ENCODE data around the gene BOD1L1.

Gene BOD1L1

DNA sequence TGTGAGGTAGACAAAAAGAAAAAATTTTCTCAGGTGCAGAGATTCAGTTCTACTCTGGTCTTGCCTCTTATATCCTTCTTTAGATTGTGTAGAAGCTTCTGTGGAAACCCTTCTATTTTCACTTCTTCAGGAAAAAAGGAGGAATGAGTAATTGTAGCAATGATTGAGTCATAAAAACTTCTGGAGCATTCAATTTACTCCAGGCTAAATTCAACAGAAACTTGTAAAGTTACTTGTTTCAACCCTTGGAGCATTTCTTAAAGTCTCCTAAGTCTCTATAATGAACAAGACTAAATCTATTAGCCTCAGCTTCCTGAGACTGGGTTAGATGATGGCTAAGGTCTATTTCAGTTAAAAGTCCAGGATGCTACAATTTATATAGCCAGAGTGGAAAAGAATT, 29.9 kb downstream of the BOD1L1 start:
- ChIA-PET CTCF (no interaction called here), POLR2A (no interaction called here)
- H3K4me3 ChIP-seq (ENCODE audit: low read depth, low read length): no peak overlapping the region
- H3K27ac ChIP-seq (ENCODE audit: extremely low read depth, low read depth, low read length): no peak overlapping the region
- H3K4me1 ChIP-seq (ENCODE audit: control insufficient read depth, insufficient read depth, low read length): no peaks in the 10 kb centered on the region
- TF ChIP-seq ZSCAN16 (tag by site-specific recombination; IDR thresholded peaks at IDR 0.05): no peak
- TF ChIP-seq REST (tag by site-specific recombination; IDR thresholded peaks at IDR 0.05): no peak
- no peak for TF ChIP-seq GLIS2 (tag by site-specific recombination; IDR thresholded peaks at IDR 0.05)
- TF ChIP-seq ZNF629 (tag by site-specific recombination; IDR thresholded peaks at IDR 0.05): no peak
- no peak for TF ChIP-seq ZNF510 (tag by site-specific recombination; IDR thresholded peaks at IDR 0.05; ENCODE audit: insufficient replicate concordance)
- TF ChIP-seq, protein P1, sequence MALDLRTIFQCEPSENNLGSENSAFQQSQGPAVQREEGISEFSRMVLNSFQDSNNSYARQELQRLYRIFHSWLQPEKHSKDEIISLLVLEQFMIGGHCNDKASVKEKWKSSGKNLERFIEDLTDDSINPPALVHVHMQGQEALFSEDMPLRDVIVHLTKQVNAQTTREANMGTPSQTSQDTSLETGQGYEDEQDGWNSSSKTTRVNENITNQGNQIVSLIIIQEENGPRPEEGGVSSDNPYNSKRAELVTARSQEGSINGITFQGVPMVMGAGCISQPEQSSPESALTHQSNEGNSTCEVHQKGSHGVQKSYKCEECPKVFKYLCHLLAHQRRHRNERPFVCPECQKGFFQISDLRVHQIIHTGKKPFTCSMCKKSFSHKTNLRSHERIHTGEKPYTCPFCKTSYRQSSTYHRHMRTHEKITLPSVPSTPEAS (tag by site-specific recombination; IDR thresholded peaks at IDR 0.05): no peak
- no peak for TF ChIP-seq ZBTB17 (tag by site-specific recombination; IDR thresholded peaks at IDR 0.05)
- no peak for TF ChIP-seq KLF9 (tag by site-specific recombination; IDR thresholded peaks at IDR 0.05; ENCODE audit: low read depth)
- TF ChIP-seq ZNF19 (tag by site-specific recombination; IDR thresholded peaks at IDR 0.05; ENCODE audit: low read depth): no peak
- no peak for TF ChIP-seq ZNF133 (tag by site-specific recombination; IDR thresholded peaks at IDR 0.05)
- no peak for TF ChIP-seq ZNF660 (tag by site-specific recombination; IDR thresholded peaks at IDR 0.05)
- TF ChIP-seq GLI4 (tag by site-specific recombination; IDR thresholded peaks at IDR 0.05): no peak
- no peak for TF ChIP-seq ZFP41 (tag by site-specific recombination; IDR thresholded peaks at IDR 0.05; ENCODE audit: borderline replicate concordance)
- no peak for TF ChIP-seq ZNF211 (tag by site-specific recombination; IDR thresholded peaks at IDR 0.05; ENCODE audit: low read depth)
- no peak for TF ChIP-seq KLF7 (tag by site-specific recombination; IDR thresholded peaks at IDR 0.05; ENCODE audit: borderline replicate concordance)
- no peak for TF ChIP-seq ZNF248 (tag by site-specific recombination; IDR thresholded peaks at IDR 0.05)
- TF ChIP-seq, protein P2, sequence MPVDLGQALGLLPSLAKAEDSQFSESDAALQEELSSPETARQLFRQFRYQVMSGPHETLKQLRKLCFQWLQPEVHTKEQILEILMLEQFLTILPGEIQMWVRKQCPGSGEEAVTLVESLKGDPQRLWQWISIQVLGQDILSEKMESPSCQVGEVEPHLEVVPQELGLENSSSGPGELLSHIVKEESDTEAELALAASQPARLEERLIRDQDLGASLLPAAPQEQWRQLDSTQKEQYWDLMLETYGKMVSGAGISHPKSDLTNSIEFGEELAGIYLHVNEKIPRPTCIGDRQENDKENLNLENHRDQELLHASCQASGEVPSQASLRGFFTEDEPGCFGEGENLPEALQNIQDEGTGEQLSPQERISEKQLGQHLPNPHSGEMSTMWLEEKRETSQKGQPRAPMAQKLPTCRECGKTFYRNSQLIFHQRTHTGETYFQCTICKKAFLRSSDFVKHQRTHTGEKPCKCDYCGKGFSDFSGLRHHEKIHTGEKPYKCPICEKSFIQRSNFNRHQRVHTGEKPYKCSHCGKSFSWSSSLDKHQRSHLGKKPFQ (tag by site-specific recombination; IDR thresholded peaks at IDR 0.05): no peak
- no peak for TF ChIP-seq ZNF658 (tag by site-specific recombination; IDR thresholded peaks at IDR 0.05)
- no peak for TF ChIP-seq OSR2 (tag by site-specific recombination; IDR thresholded peaks at IDR 0.05)
- peaks cover 0 to 85% of the 10 kb centered on the region in 2 experiments; a peak in 2 of 3 replicates for H3K36me3 ChIP-seq (ENCODE audit: control insufficient read depth in 2 of 2, insufficient read depth in 1 of 2, low read length in 2 of 2)
- H3K9me3 ChIP-seq (ENCODE audit: control insufficient read depth, insufficient read depth, low read depth, low read length): no peaks in the 10 kb centered on the region

GRCh38 chr4:13597141-13597540, 30.4 kb downstream of the BOD1L1 start:
- Histone ChIP-seq H3K27ac (ENCODE audit: extremely low read depth, low read depth, low read length) (no peak overlapping the region), H3K4me3 (ENCODE audit: low read depth, low read length) (no peak overlapping the region), H3K4me1 (ENCODE audit: control insufficient read depth, insufficient read depth, low read length) (no peaks in the 10 kb centered on the region), H3K9me3 (ENCODE audit: control insufficient read depth, insufficient read depth, low read depth, low read length) (no peaks in the 10 kb centered on the region), H3K36me3 (ENCODE audit: control insufficient read depth in 2 of 2, insufficient read depth in 1 of 2, low read length in 2 of 2) (peaks cover 0 to 85% of the 10 kb centered on the region in 2 experiments; a peak in 2 of 3 replicates)
- TF ChIP-seq ZNF580 (tag by site-specific recombination; IDR thresholded peaks at IDR 0.05): no peak
- no peak for TF ChIP-seq IKZF3 (tag by site-specific recombination; IDR thresholded peaks at IDR 0.05)
- TF ChIP-seq ZNF571 (tag by site-specific recombination; IDR thresholded peaks at IDR 0.05): no peak
- TF ChIP-seq YY1 (tag by site-specific recombination; IDR thresholded peaks at IDR 0.05): no peak
- CTCF ChIA-PET: no interaction called here
- POLR2A ChIA-PET: no interaction called here
